Breast epithelium (tissue), 4 donors: Measurements from ENCODE around the gene LBP. TPM values are rescaled to one million over a fixed set of nuclear protein-coding genes. Genes with fewer than 3 reads are reported as not detected.

Source experiments
- DNase-seq, 2 donors: peaks; one replicate each; pipeline ENCODE4 v3.0.0-alpha.2; 2019; ENCODE audit warnings: low spot score in 2 of 2
- H3K27ac ChIP-seq, 2 donors: fragments of 200-600 bp; sonication (generic) in 1 of 2; one replicate each; pipeline ENCODE4 v1.5.1; 2016 to 2019; ENCODE audit warnings: mild to moderate bottlenecking in 1 of 2
- H3K27me3 ChIP-seq, 2 donors: fragments of 200-600 bp; sonication (generic) in 1 of 2; one replicate each; pipeline versions ENCODE4 v1.5.1 to v1.6.0; 2017 to 2019; ENCODE audit warnings: control low read depth in 1 of 2, mild to moderate bottlenecking in 1 of 2
- H3K36me3 ChIP-seq: fragments of 200-600 bp; one replicate; pipeline ENCODE4 v1.5.1; 2019
- H3K4me1 ChIP-seq, 2 donors: fragments of 200-600 bp; sonication (generic); one replicate each; pipeline ENCODE4 v1.5.1; 2016 to 2019; ENCODE audit warnings: control low read depth in 1 of 2
- H3K4me3 ChIP-seq, 3 donors: fragments of 200-600 bp; sonication (generic); 1 replicate in 2 of 3; 2 replicates in 1 of 3; pipeline ENCODE4 v1.5.1; 2016 to 2019; ENCODE audit warnings: mild to moderate bottlenecking in 3 of 3, moderate library complexity in 2 of 3
- H3K9me3 ChIP-seq, 2 donors: fragments of 200-600 bp; sonication (generic) in 1 of 2; one replicate each; pipeline ENCODE4 v1.5.1; 2016 to 2019; ENCODE audit warnings: control low read depth in 1 of 2
- POLR2A ChIP-seq: fragments of 450-650 bp; IDR thresholded peaks from one replicate; pipeline ENCODE4 v1.6.1; 2016; ENCODE audit warnings: antibody characterized with exemption, mild to moderate bottlenecking, moderate library complexity
- POLR2AphosphoS5 ChIP-seq, 3 donors: sonication (generic); formaldehyde crosslinking; IDR thresholded peaks; one replicate each; pipeline ENCODE4 v1.6.1; 2017; ENCODE audit warnings: antibody characterized with exemption in 3 of 3
- intact Hi-C: fragments of 100-400 bp; cut with DNase I; formaldehyde crosslinking; loops from one replicate; pipeline ENCODE4 v1.15.1; 2023; ENCODE audit warnings: low total_unique reads
- total RNA-seq, 3 donors: library from RNA; depleted of rRNA; stranded (reverse); fragments of >200 nt; gene quantifications; one replicate each; pipeline ENCODE4 v1.1.0, GENCODE V29; 2016
- TF ChIP-seq, protein P1 (sequence below), 3 donors: fragments of 450-650 bp; IDR thresholded peaks; one replicate each; pipeline ENCODE4 v1.5.1; 2016 to 2017; ENCODE audit warnings: antibody characterized with exemption in 3 of 3, mild to moderate bottlenecking in 3 of 3, moderate library complexity in 3 of 3

The LBP gene
- total RNA-seq, 3 donors from 2014 or later, result 0.73 to 15.0 (median 3.9) TPM

DNA sequence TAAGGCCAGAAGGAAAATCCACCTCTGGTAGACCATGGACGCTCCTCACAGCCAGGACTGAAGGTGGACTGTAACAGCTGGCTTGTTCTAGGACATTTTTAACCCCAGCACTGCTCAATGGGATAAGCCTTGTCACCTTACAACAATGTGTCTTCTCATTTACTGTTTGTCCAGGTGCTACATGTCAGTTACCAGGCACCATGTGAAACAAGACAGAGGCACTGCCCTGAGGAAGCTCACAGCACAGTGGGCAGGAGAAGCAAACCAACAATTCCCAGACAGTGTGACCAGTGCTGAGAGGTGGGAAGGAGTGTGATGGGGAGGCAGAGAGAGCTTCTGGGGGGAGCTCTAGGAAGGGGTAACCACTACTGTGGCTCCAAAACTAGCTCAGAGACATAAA lies 78.1 kb downstream of the LBP start:
- peaks cover 22% of the 10 kb centered on the region for H3K36me3 ChIP-seq
- H3K27me3 ChIP-seq, result no peaks in the 10 kb centered on the region

DNA sequence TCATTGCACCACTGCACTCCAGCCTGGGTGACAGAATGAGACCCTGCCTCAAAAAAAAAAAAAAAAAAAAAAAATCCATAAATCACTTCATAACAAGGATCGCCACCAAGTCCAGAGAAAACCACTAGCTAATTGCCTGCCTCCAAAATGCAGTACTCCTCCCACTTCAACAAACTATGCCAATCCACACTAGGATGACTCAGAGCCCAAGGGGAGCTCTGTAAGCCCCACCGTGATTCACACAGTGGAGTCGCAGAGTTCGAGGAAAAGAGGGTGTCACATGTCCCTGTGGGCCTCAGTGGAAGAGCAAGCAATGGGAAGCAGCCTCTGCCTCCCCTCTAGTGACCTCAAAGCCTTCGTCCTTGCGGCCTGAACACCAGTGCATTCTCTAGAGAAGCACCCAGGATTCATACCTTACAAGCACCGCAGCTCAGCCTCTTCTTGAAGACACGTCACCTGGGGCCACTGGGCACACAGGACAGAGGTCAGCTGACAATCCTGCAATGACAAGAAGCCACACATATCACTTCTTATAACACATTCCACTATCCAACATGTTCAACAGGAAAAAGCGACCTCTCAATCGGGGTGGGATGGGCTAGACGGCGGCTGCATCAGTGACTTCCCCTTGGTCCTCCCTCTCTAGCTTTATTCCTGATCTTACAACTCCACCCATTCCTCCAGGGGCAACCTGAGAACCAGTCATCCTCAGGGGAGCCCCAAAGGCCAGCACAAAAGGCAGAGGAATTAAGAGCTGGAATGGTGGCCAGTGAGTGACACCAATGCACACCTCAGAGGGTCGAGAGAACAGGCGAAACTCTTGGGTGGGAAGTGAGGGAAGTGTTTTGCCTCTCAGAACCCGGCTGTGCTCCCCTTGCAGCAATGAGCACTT lies 80.0 kb downstream of the LBP start:
- H3K4me3 ChIP-seq, result no peak overlapping the region
- no peak overlapping the region for H3K27ac ChIP-seq
- TF ChIP-seq POLR2A (no peak), POLR2AphosphoS5 (IDR thresholded peaks at IDR 0.05) (no peak)
- TF ChIP-seq, protein P1, sequence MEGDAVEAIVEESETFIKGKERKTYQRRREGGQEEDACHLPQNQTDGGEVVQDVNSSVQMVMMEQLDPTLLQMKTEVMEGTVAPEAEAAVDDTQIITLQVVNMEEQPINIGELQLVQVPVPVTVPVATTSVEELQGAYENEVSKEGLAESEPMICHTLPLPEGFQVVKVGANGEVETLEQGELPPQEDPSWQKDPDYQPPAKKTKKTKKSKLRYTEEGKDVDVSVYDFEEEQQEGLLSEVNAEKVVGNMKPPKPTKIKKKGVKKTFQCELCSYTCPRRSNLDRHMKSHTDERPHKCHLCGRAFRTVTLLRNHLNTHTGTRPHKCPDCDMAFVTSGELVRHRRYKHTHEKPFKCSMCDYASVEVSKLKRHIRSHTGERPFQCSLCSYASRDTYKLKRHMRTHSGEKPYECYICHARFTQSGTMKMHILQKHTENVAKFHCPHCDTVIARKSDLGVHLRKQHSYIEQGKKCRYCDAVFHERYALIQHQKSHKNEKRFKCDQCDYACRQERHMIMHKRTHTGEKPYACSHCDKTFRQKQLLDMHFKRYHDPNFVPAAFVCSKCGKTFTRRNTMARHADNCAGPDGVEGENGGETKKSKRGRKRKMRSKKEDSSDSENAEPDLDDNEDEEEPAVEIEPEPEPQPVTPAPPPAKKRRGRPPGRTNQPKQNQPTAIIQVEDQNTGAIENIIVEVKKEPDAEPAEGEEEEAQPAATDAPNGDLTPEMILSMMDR (IDR thresholded peaks at IDR 0.05), result no peak
- intact Hi-C loops, result no loop called here
- H3K27me3 ChIP-seq, result no peaks in the 10 kb centered on the region
- H3K9me3 ChIP-seq, result no peaks in the 10 kb centered on the region
- peaks cover 19% of the 10 kb centered on the region for H3K36me3 ChIP-seq
- DNase-seq, result no peak
- no peaks in the 10 kb centered on the region for H3K4me1 ChIP-seq

More for the DNA sequence above, 78.1 kb downstream of the LBP start:
- no peak overlapping the region for H3K27ac ChIP-seq
- no peaks in the 10 kb centered on the region for H3K9me3 ChIP-seq
- H3K4me3 ChIP-seq, result no peak overlapping the region
- TF ChIP-seq POLR2A, result no peak
- no peak for TF ChIP-seq POLR2AphosphoS5 (IDR thresholded peaks at IDR 0.05)
- TF ChIP-seq, protein P1 (IDR thresholded peaks at IDR 0.05), result no peak
- H3K4me1 ChIP-seq, result no peaks in the 10 kb centered on the region
- no peak for DNase-seq
- intact Hi-C loops, result no loop called here

Other genes with a start within 250 kb of the LBP start
- gene TGM2, start 181.2 kb upstream of the LBP start, total RNA-seq, result 10 to 100 TPM; 10.7 to 44.9 (median 15.2) TPM
- gene KIAA1755, start 85.7 kb upstream of the LBP start, total RNA-seq, result 1 to 10 TPM; 2.1 to 5.1 (median 4.3) TPM
- under 1 TPM in 1 of 3 donors, not detected in 2; 0.59 TPM for gene BPI, start 42.3 kb upstream of the LBP start, total RNA-seq
- gene SNHG17, start 88.8 kb downstream of the LBP start, total RNA-seq, result 10 to 100 TPM; 14.2 to 25.2 (median 24.6) TPM
- 10 to 100 TPM; 32.8 to 73.6 (median 58.0) TPM for gene RALGAPB, start 126.4 kb downstream of the LBP start, total RNA-seq
- not detected for gene ADIG, start 234.7 kb downstream of the LBP start, total RNA-seq